SK-N-SH (cell line): ENCODE data around the gene DDX1. TPM values are rescaled to one million over a fixed set of nuclear protein-coding genes. Genes with fewer than 3 reads are reported as not detected.
A peak's percentile ranks its signal among the peaks of the same experiment; 100 is the strongest.

Source experiments
- CTCF ChIA-PET: fragments of 300-600, 350-600 bp; formaldehyde crosslinking; extraction: SDS; loops from one replicate; lab custom pipeline; 2021; lab: Yijun Ruan, JAX
- POLR2A ChIA-PET: fragments of 350-600 bp; sonication (Branson Sonifier 250); formaldehyde crosslinking; extraction: SDS; loops from one replicate; lab custom pipeline; 2020; ENCODE audit warnings: antibody characterized with exemption, inconsistent platforms; lab: Yijun Ruan, JAX
- DNase-seq: peaks from one replicate; pipeline ENCODE4 v3.0.0; 2012
- H2AFZ ChIP-seq: fragments of 200-600 bp; sonication (generic); 2 replicates; pipeline ENCODE4 v1.8.1; 2016; ENCODE audit warnings: antibody characterized with exemption, mild to moderate bottlenecking, low read depth
- H3F3A ChIP-seq: fragments of 200-600 bp; sonication (generic); replicated peaks from 2 replicates; pipeline ENCODE3; 2016; ENCODE audit warnings: antibody characterized with exemption, mild to moderate bottlenecking; ENCODE audit not compliant: insufficient read depth
- H3K27ac ChIP-seq, 2 experiments: fragments of 200-500 bp in 1 of 2; fragments of 200-600 bp in 1 of 2; sonication (Bioruptor generic) in 1 of 2; sonication (generic), shearing (Covaris generic) in 1 of 2; 2 replicates each; pipeline versions ENCODE4 v1.5.1 to v1.6.1; 2014 to 2016; ENCODE audit warnings: low read depth in 2 of 2, inconsistent platforms in 1 of 2, low read length in 1 of 2, mild to moderate bottlenecking in 1 of 2, mixed read lengths in 1 of 2
- H3K27me3 ChIP-seq: fragments of 200-600 bp; sonication (generic), shearing (Covaris generic); 2 replicates; pipeline ENCODE4 v1.6.1; 2016; ENCODE audit warnings: mixed run types; ENCODE audit not compliant: insufficient read depth
- H3K36me3 ChIP-seq, 2 experiments: fragments of 200-500 bp in 1 of 2; fragments of 200-600 bp in 1 of 2; sonication (Bioruptor generic) in 1 of 2; sonication (generic) in 1 of 2; replicated peaks in 1 of 2; 2 replicates each; pipeline versions ENCODE3 to v1.5.1; 2014 to 2016; ENCODE audit warnings: low read length in 1 of 2, mild to moderate bottlenecking in 1 of 2; ENCODE audit not compliant: insufficient read depth in 2 of 2, control insufficient read depth in 1 of 2
- H3K4me1 ChIP-seq, 2 experiments: fragments of 200-500 bp in 1 of 2; fragments of 200-600 bp in 1 of 2; sonication (Bioruptor generic) in 1 of 2; sonication (generic), shearing (Covaris generic) in 1 of 2; 2 replicates each; pipeline versions ENCODE4 v1.5.1 to v1.6.1; 2014 to 2016; ENCODE audit warnings: low read depth in 1 of 2, low read length in 1 of 2, mixed run types in 1 of 2; ENCODE audit not compliant: insufficient read depth in 2 of 2, control insufficient read depth in 1 of 2
- H3K4me2 ChIP-seq: fragments of 200-600 bp; sonication (generic), shearing (Covaris generic); 2 replicates; pipeline ENCODE4 v1.6.1; 2017; ENCODE audit warnings: mixed run types
- H3K4me3 ChIP-seq, 2 experiments: fragments of 200-500 bp in 1 of 2; fragments of 200-600 bp in 1 of 2; sonication (Bioruptor generic) in 1 of 2; sonication (generic), shearing (Covaris generic) in 1 of 2; 2 replicates each; pipeline versions ENCODE4 v1.5.1 to v1.8.1; 2014 to 2016; ENCODE audit warnings: low read depth in 2 of 2, inconsistent platforms in 1 of 2, low read length in 1 of 2, mild to moderate bottlenecking in 1 of 2, mixed read lengths in 1 of 2, moderate library complexity in 1 of 2
- H3K79me2 ChIP-seq: fragments of 200-600 bp; sonication (generic); 2 replicates; pipeline ENCODE4 v1.8.1; 2017; ENCODE audit warnings: mild to moderate bottlenecking; ENCODE audit not compliant: insufficient read depth
- H3K9ac ChIP-seq: fragments of 200-600 bp; sonication (generic); 2 replicates; pipeline ENCODE4 v1.6.1; 2017; ENCODE audit warnings: mixed run types
- H3K9me2 ChIP-seq: fragments of 200-600 bp; sonication (generic); 2 replicates; pipeline ENCODE4 v1.6.1; 2017; ENCODE audit warnings: mixed run types
- H3K9me3 ChIP-seq: fragments of 200-600 bp; sonication (generic); 2 replicates; pipeline ENCODE4 v1.6.1; 2017; ENCODE audit warnings: mixed run types, mild to moderate bottlenecking, moderate library complexity
- H4K20me1 ChIP-seq: fragments of 200-600 bp; sonication (generic); 2 replicates; pipeline ENCODE4 v1.6.1; 2017; ENCODE audit warnings: mild to moderate bottlenecking, mixed run types; ENCODE audit not compliant: insufficient read depth
- ELF1 ChIP-seq: IDR thresholded peaks from 2 replicates; pipeline ENCODE4 v1.4.0; 2012
- EZH2phosphoT487 ChIP-seq: fragments of 200-600 bp; sonication (generic); IDR thresholded peaks from 2 replicates; pipeline ENCODE4 v1.6.1; 2017; ENCODE audit warnings: low read depth, mixed run types, mild to moderate bottlenecking, antibody characterized with exemption, moderate library complexity, borderline replicate concordance
- FOSL2 ChIP-seq: IDR thresholded peaks from 2 replicates; pipeline ENCODE4 v1.4.0; 2012; ENCODE audit warnings: low read depth, mild to moderate bottlenecking, moderate library complexity, borderline replicate concordance
- IRF3 ChIP-seq: fragments of 150-350 bp; IDR thresholded peaks from 2 replicates; pipeline ENCODE4 v1.6.1; 2016; ENCODE audit warnings: mild to moderate bottlenecking, low read depth, low read length
- JUND ChIP-seq: IDR thresholded peaks from 2 replicates; pipeline ENCODE4 v1.4.0; 2012
- MEF2A ChIP-seq: IDR thresholded peaks from 2 replicates; pipeline ENCODE4 v1.4.0; 2012; ENCODE audit warnings: low read depth, borderline replicate concordance
- MXI1 ChIP-seq: IDR thresholded peaks from 2 replicates; pipeline ENCODE4 v1.6.1; 2012; ENCODE audit warnings: mild to moderate bottlenecking, low read depth, low read length, improper control_type of control experiment
- PBX3 ChIP-seq: IDR thresholded peaks from 2 replicates; pipeline ENCODE4; 2012
- POLR2AphosphoS5 ChIP-seq: IDR thresholded peaks from 2 replicates; pipeline ENCODE4 v1.6.1; 2012; ENCODE audit warnings: low read depth, low read length
- RAD21 ChIP-seq: IDR thresholded peaks from 2 replicates; pipeline ENCODE4 v1.6.1; 2012; ENCODE audit warnings: mild to moderate bottlenecking, low read length
- RXRA ChIP-seq: IDR thresholded peaks from 2 replicates; pipeline ENCODE4 v1.4.0; 2012; ENCODE audit warnings: low read depth, mild to moderate bottlenecking, borderline replicate concordance
- SMC3 ChIP-seq: IDR thresholded peaks from 2 replicates; pipeline ENCODE4 v1.6.1; 2012; ENCODE audit warnings: low read depth, low read length, improper control_type of control experiment
- TAF1 ChIP-seq: IDR thresholded peaks from 2 replicates; pipeline ENCODE4 v1.6.1; 2012; ENCODE audit warnings: low read depth, mild to moderate bottlenecking, low read length, moderate library complexity, borderline replicate concordance
- USF1 ChIP-seq: IDR thresholded peaks from 2 replicates; pipeline ENCODE4 v1.4.0; 2012; ENCODE audit warnings: low read depth, borderline replicate concordance
- WGBS: methylation state at CpG from one replicate; pipeline ENCODE4 v1.1.6; 2017; ENCODE audit warnings: low lambda C conversion rate; 5-methylcytosine and 5-hydroxymethylcytosine counted together
- polyA plus RNA-seq, 3 experiments: library from polyadenylated mRNA; depleted of rRNA; stranded (reverse); fragments of >200 nt; gene quantifications; 2 replicates each; pipeline ENCODE4 v1.2.3, GENCODE V29; 2012
- TF ChIP-seq, protein P1 (sequence below): IDR thresholded peaks from 2 replicates; pipeline ENCODE4 v1.4.0; 2012; ENCODE audit warnings: low read depth
- TF ChIP-seq, protein P2 (sequence below): IDR thresholded peaks from 2 replicates; pipeline ENCODE4 v1.6.1; 2012; ENCODE audit warnings: mild to moderate bottlenecking, low read depth, low read length, moderate library complexity

DDX1 gene
- polyA plus RNA-seq, 1 of the 3 experiments (the other 2 are of a cell fraction): 54.5 TPM

DNA sequence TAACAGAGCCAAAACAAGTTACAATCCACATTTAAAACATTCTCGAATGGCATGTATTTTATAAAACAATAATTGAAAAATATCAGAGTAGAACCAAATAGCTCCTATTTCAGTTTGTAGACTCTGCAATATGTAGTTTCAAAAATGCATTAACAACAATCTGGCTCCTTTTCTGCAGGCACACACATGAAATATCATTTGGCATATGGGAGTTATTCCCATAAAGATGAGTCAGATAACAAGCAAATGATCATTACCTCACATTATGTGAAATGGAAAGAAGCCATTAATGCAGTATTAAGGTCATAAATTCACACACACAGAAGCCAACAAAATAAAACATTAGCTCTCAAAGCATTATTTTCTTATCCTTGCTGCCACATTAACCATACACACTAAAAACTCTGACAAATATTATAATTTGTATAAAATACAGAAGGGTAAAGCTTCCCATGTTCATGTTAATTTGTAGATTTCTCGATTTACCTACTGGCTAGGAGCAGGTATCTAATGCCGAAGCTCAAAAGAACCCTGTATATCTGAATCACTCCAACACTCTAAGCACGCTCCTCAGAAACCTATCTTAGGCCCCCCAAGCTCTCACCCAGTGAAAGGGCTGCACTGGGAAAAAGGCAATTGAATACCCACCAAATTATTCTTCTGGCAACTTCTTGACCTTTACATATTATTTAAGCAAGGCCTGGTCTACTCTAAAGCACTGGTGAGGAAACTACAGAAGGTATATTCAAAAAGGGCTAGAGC is 44.4 kb upstream of the DDX1 start (continued):
- no peak for TF ChIP-seq PBX3
- TF ChIP-seq MXI1: peak; percentile 13; the same call in 1 of the 2 replicates
- TF ChIP-seq RXRA: no peak
- TF ChIP-seq POLR2AphosphoS5: no peak

GRCh38 chr2:15548974-15549373 is 42.7 kb upstream of the DDX1 start:
- H2AFZ ChIP-seq: no peak overlapping the region
- peaks cover 10 to 24% of the 10 kb centered on the region in 2 experiments for H3K36me3 ChIP-seq
- no peaks in the 10 kb centered on the region for H3F3A ChIP-seq
- peaks cover 0 to 10% of the 10 kb centered on the region in 2 experiments; a peak in 2 of 4 replicates for H3K4me1 ChIP-seq
- WGBS: 93% methylated on average over 2 of the region's 2 CpGs
- ChIA-PET CTCF (interaction anchor here (1.4 kb wide), 1 partner anchor 29 kb away, joined by 4 read pairs; no protein-coding TSS in a partner anchor), POLR2A (no interaction called here)
- H3K27me3 ChIP-seq: no peaks in the 10 kb centered on the region
- no peaks in the 10 kb centered on the region for H3K9me3 ChIP-seq
- H3K9ac ChIP-seq: no peak overlapping the region
- TF ChIP-seq USF1 (no peak), SMC3 (no peak), ELF1 (no peak), FOSL2 (no peak), IRF3 (no peak), MEF2A (no peak), JUND (no peak), TAF1 (no peak), EZH2phosphoT487 (no peak), RAD21 (no peak), MXI1 (no peak)
- TF ChIP-seq, protein P1, sequence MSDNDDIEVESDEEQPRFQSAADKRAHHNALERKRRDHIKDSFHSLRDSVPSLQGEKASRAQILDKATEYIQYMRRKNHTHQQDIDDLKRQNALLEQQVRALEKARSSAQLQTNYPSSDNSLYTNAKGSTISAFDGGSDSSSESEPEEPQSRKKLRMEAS: no peak
- TF ChIP-seq, protein P2, sequence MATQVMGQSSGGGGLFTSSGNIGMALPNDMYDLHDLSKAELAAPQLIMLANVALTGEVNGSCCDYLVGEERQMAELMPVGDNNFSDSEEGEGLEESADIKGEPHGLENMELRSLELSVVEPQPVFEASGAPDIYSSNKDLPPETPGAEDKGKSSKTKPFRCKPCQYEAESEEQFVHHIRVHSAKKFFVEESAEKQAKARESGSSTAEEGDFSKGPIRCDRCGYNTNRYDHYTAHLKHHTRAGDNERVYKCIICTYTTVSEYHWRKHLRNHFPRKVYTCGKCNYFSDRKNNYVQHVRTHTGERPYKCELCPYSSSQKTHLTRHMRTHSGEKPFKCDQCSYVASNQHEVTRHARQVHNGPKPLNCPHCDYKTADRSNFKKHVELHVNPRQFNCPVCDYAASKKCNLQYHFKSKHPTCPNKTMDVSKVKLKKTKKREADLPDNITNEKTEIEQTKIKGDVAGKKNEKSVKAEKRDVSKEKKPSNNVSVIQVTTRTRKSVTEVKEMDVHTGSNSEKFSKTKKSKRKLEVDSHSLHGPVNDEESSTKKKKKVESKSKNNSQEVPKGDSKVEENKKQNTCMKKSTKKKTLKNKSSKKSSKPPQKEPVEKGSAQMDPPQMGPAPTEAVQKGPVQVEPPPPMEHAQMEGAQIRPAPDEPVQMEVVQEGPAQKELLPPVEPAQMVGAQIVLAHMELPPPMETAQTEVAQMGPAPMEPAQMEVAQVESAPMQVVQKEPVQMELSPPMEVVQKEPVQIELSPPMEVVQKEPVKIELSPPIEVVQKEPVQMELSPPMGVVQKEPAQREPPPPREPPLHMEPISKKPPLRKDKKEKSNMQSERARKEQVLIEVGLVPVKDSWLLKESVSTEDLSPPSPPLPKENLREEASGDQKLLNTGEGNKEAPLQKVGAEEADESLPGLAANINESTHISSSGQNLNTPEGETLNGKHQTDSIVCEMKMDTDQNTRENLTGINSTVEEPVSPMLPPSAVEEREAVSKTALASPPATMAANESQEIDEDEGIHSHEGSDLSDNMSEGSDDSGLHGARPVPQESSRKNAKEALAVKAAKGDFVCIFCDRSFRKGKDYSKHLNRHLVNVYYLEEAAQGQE: no peak
- H4K20me1 ChIP-seq: no peaks in the 10 kb centered on the region
- no peak for DNase-seq
- H3K27ac ChIP-seq: no peak overlapping the region
- H3K9me2 ChIP-seq: no peaks in the 10 kb centered on the region
- no peaks in the 10 kb centered on the region for H3K79me2 ChIP-seq
- no peak overlapping the region for H3K4me2 ChIP-seq
- no peak overlapping the region for H3K4me3 ChIP-seq
